Liver (tissue), 2 donors: ENCODE measurements around the gene HP.

Source experiments
- HNF4G ChIP-seq: IDR thresholded peaks from 2 replicates; pipeline ENCODE4 v1.6.1; 2016; ENCODE audit warnings: antibody characterized with exemption
- YY1 ChIP-seq: IDR thresholded peaks from 2 replicates; pipeline ENCODE4 v1.6.1; 2016; ENCODE audit warnings: antibody characterized with exemption, mild to moderate bottlenecking
- donor health status: healthy.

GRCh38 chr16:72068930-72069329, 14.6 kb downstream of the HP start:
- no peak for TF ChIP-seq HNF4G
- no peak for TF ChIP-seq YY1
